HepG2 (cell line): ENCODE data around the gene TROAP. TPM values are rescaled to one million over a fixed set of nuclear protein-coding genes. Genes with fewer than 3 reads are reported as not detected.

ENCODE experiments used
- DNMT1 ChIP-seq: sonication (generic); formaldehyde crosslinking; IDR thresholded peaks from 2 replicates; pipeline ENCODE4 v1.5.1; 2020; ENCODE audit warnings: mild to moderate bottlenecking, missing genetic modification reagents
- FOXM1 ChIP-seq: sonication (generic); formaldehyde crosslinking; IDR thresholded peaks from 2 replicates; pipeline ENCODE4 v1.5.0; 2020; ENCODE audit warnings: missing genetic modification reagents
- FOXP4 ChIP-seq: sonication (generic); formaldehyde crosslinking; IDR thresholded peaks from 2 replicates; pipeline ENCODE4 v1.4.0; 2020; ENCODE audit warnings: missing genetic modification reagents
- GMEB1 ChIP-seq: sonication (generic); formaldehyde crosslinking; IDR thresholded peaks from 2 replicates; pipeline ENCODE4 v1.5.1; 2020; ENCODE audit warnings: missing genetic modification reagents, mild to moderate bottlenecking, borderline replicate concordance
- KLF12 ChIP-seq: sonication (generic); formaldehyde crosslinking; IDR thresholded peaks from 2 replicates; pipeline ENCODE4 v1.4.0; 2020; ENCODE audit warnings: missing genetic modification reagents, borderline replicate concordance
- KLF6 ChIP-seq: IDR thresholded peaks from 2 replicates; pipeline ENCODE4 v1.8.0; 2016; ENCODE audit warnings: missing biosample characterization, missing genetic modification reagents
- LCORL ChIP-seq, 2 experiments: fragments of 450-650 bp in 1 of 2; sonication (generic) in 1 of 2; formaldehyde crosslinking in 1 of 2; IDR thresholded peaks; 2 replicates each; pipeline versions ENCODE4 v1.5.0 to v1.6.1; 2017 to 2020; ENCODE audit warnings: antibody characterized with exemption in 1 of 2, missing genetic modification reagents in 1 of 2
- MAF1 ChIP-seq: sonication (generic); formaldehyde crosslinking; IDR thresholded peaks from 2 replicates; pipeline ENCODE4 v1.5.0; 2020; ENCODE audit warnings: missing genetic modification reagents, borderline replicate concordance
- MYPOP ChIP-seq: sonication (generic); formaldehyde crosslinking; IDR thresholded peaks from 2 replicates; pipeline ENCODE4 v1.8.1; 2023; ENCODE audit warnings: mild to moderate bottlenecking, moderate library complexity, missing genetic modification reagents
- NFIB ChIP-seq: sonication (generic); formaldehyde crosslinking; IDR thresholded peaks from 2 replicates; pipeline ENCODE4 v1.9.0; 2021; ENCODE audit warnings: missing genetic modification reagents, mild to moderate bottlenecking, borderline replicate concordance
- PLRG1 ChIP-seq: fragments of 450-650 bp; conservative IDR thresholded peaks from 2 replicates; pipeline ENCODE4 v1.6.1; 2016
- POGZ ChIP-seq: sonication (generic); formaldehyde crosslinking; IDR thresholded peaks from 2 replicates; pipeline ENCODE4 v1.4.0; 2020; ENCODE audit warnings: mild to moderate bottlenecking, missing genetic modification reagents
- RAD51 ChIP-seq: fragments of 450-650 bp; IDR thresholded peaks from 2 replicates; pipeline ENCODE4 v1.6.1; 2016; ENCODE audit warnings: borderline replicate concordance
- RBM39 ChIP-seq: fragments of 200-400 bp; formaldehyde crosslinking; IDR thresholded peaks from one replicate; pipeline ENCODE4 v1.6.1; 2018; ENCODE audit warnings: antibody characterized with exemption, mild to moderate bottlenecking, low read depth, low read length; ENCODE audit not compliant: poor library complexity, severe bottlenecking
- ZFY ChIP-seq: sonication (generic); formaldehyde crosslinking; IDR thresholded peaks from 2 replicates; pipeline ENCODE4 v1.4.0; 2020; ENCODE audit warnings: missing genetic modification reagents
- ZNF160 ChIP-seq: sonication (generic); formaldehyde crosslinking; IDR thresholded peaks from 2 replicates; pipeline ENCODE4 v1.8.0; 2022; ENCODE audit warnings: mild to moderate bottlenecking, inconsistent platforms, missing genetic modification reagents
- ZNF232 ChIP-seq: sonication (generic); formaldehyde crosslinking; IDR thresholded peaks from 2 replicates; pipeline ENCODE4 v1.4.0; 2020; ENCODE audit warnings: missing genetic modification reagents, borderline replicate concordance
- ZNF33B ChIP-seq: sonication (generic); formaldehyde crosslinking; IDR thresholded peaks from 2 replicates; pipeline ENCODE4 v1.5.1; 2020; ENCODE audit warnings: mild to moderate bottlenecking, missing genetic modification reagents
- ZNF510 ChIP-seq: sonication (generic); formaldehyde crosslinking; IDR thresholded peaks from 2 replicates; pipeline ENCODE4 v1.4.0; 2020; ENCODE audit warnings: low read depth, mild to moderate bottlenecking, missing genetic modification reagents
- ZNF674 ChIP-seq: sonication (generic); formaldehyde crosslinking; IDR thresholded peaks from 2 replicates; pipeline ENCODE4 v1.5.0; 2020; ENCODE audit warnings: low read depth, mild to moderate bottlenecking, missing genetic modification reagents
- ZNF790 ChIP-seq: sonication (generic); formaldehyde crosslinking; IDR thresholded peaks from 2 replicates; pipeline ENCODE4 v1.8.0; 2022; ENCODE audit warnings: missing genetic modification reagents, mild to moderate bottlenecking, borderline replicate concordance
- polyA plus RNA-seq, 8 experiments: library from polyadenylated mRNA; depleted of rRNA in 3 of 8; stranded (reverse) in 7 of 8; unstranded in 1 of 8; fragments of >200 nt; fragmentation: Illumina TruSeq in 4 of 8; extraction: Trizol in 4 of 8; gene quantifications; 2 replicates each; pipeline versions ENCODE4 v1.2.1 to v1.2.3, GENCODE V29; 2011 to 2016; ENCODE audit warnings: low read depth in 4 of 8, missing spikeins in 1 of 8, mixed read lengths in 1 of 8; ENCODE audit not compliant: insufficient read depth in 1 of 8
- total RNA-seq, 5 experiments: library from RNA; depleted of rRNA; stranded (reverse); fragments of >200 nt; fragmentation: Illumina TruSeq; extraction: Trizol; gene quantifications; 2 replicates each; pipeline ENCODE4 v1.2.3, GENCODE V29; 2016; ENCODE audit warnings: low read depth in 1 of 5
- TF ChIP-seq, protein P1 (sequence below): sonication (generic); formaldehyde crosslinking; IDR thresholded peaks from 2 replicates; pipeline ENCODE4 v1.8.0; 2022; ENCODE audit warnings: mild to moderate bottlenecking, missing genetic modification reagents, moderate library complexity
- TF ChIP-seq, protein P2 (sequence below): IDR thresholded peaks from 2 replicates; pipeline ENCODE4 v1.6.1; 2018; ENCODE audit warnings: missing genetic modification reagents

The TROAP gene
- total and polyA plus RNA-seq, 2 of the 13 experiments (the other 11 are each of a cell fraction or from before 2014, with no cell fraction given): 22.5 to 30.9 TPM

GRCh38 chr12:49296034-49296835 lies 26.8 kb upstream of the TROAP start (continued):
- TF ChIP-seq LCORL (IDR thresholded peaks at IDR 0.05) (no peak), LCORL (CRISPR knock-in tag; IDR thresholded peaks at IDR 0.05) (peak; percentile 19; the same call in 1 of the 2 replicates), ZNF674 (CRISPR knock-in tag) (no peak), NFIB (CRISPR knock-in tag) (no peak), ZNF232 (CRISPR knock-in tag) (no peak), FOXP4 (CRISPR knock-in tag) (no peak), KLF6 (CRISPR knock-in tag) (peak; percentile 71; the same call in 1 of the 2 replicates), ZFY (CRISPR knock-in tag) (peak; percentile 19; the same call in 1 of the 2 replicates), MAF1 (CRISPR knock-in tag) (no peak), ZNF790 (CRISPR knock-in tag) (no peak), GMEB1 (CRISPR knock-in tag) (no peak), ZNF160 (CRISPR knock-in tag) (no peak), POGZ (CRISPR knock-in tag) (no peak), RAD51 (no peak), ZNF510 (CRISPR knock-in tag) (no peak), MYPOP (CRISPR knock-in tag) (no peak), FOXM1 (CRISPR knock-in tag) (no peak), DNMT1 (CRISPR knock-in tag) (no peak), PLRG1 (no peak), RBM39 (peak; percentile 14), KLF12 (CRISPR knock-in tag) (peak; percentile 100), ZNF33B (0 out of 2 replicates have a peak, but pooled peaks have one; percentile 38)
- TF ChIP-seq, protein P1, sequence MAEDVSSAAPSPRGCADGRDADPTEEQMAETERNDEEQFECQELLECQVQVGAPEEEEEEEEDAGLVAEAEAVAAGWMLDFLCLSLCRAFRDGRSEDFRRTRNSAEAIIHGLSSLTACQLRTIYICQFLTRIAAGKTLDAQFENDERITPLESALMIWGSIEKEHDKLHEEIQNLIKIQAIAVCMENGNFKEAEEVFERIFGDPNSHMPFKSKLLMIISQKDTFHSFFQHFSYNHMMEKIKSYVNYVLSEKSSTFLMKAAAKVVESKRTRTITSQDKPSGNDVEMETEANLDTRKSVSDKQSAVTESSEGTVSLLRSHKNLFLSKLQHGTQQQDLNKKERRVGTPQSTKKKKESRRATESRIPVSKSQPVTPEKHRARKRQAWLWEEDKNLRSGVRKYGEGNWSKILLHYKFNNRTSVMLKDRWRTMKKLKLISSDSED: no peak
- TF ChIP-seq, protein P2, sequence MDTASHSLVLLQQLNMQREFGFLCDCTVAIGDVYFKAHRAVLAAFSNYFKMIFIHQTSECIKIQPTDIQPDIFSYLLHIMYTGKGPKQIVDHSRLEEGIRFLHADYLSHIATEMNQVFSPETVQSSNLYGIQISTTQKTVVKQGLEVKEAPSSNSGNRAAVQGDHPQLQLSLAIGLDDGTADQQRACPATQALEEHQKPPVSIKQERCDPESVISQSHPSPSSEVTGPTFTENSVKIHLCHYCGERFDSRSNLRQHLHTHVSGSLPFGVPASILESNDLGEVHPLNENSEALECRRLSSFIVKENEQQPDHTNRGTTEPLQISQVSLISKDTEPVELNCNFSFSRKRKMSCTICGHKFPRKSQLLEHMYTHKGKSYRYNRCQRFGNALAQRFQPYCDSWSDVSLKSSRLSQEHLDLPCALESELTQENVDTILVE (CRISPR knock-in tag): 0 out of 2 replicates have a peak, but pooled peaks have one; percentile 23
